ENCODE data around the gene RXFP1.
"Not testable (repeated sequence)": the region's sequence is repeated elsewhere in the genome, so short reads cannot be mapped to it uniquely, and the experiment has no call there.

RXFP1 gene

GRCh38 chr4:158630893-158631292 is 109.2 kb downstream of the RXFP1 start:
- H3K27me3 ChIP-seq (ENCODE audit: control insufficient read depth in 2 of 2, insufficient read depth in 2 of 2, low read length in 2 of 2): no peaks in the 10 kb centered on the region
- H3K36me3 ChIP-seq (ENCODE audit: control insufficient read depth in 2 of 2, insufficient read depth in 2 of 2, low read length in 2 of 2): no peaks in the 10 kb centered on the region
- H3K27ac ChIP-seq (ENCODE audit: low read depth in 2 of 2, low read length in 2 of 2): no peak overlapping the region
- H3K9ac ChIP-seq (ENCODE audit: low read depth in 1 of 2, low read length in 2 of 2): no peak overlapping the region
- H3K9me3 ChIP-seq (ENCODE audit: control insufficient read depth in 2 of 2, low read length in 2 of 2): no peaks in the 10 kb centered on the region
- H3K4me1 ChIP-seq (ENCODE audit: control insufficient read depth in 2 of 2, insufficient read depth in 2 of 2, low read length in 2 of 2): no peaks in the 10 kb centered on the region
- H3K4me3 ChIP-seq (ENCODE audit: low read length in 2 of 2): no peak overlapping the region

- no peaks in the 10 kb centered on the region for H3K36me3 ChIP-seq (ENCODE audit: control insufficient read depth in 2 of 2, insufficient read depth in 2 of 2, low read length in 2 of 2)
- no peaks in the 10 kb centered on the region for H3K9me3 ChIP-seq (ENCODE audit: control insufficient read depth in 2 of 2, low read length in 2 of 2)
- H3K4me3 ChIP-seq (ENCODE audit: low read length in 2 of 2): no peak overlapping the region
- no peaks in the 10 kb centered on the region for H3K27me3 ChIP-seq (ENCODE audit: control insufficient read depth in 2 of 2, insufficient read depth in 2 of 2, low read length in 2 of 2)
- H3K9ac ChIP-seq (ENCODE audit: low read depth in 1 of 2, low read length in 2 of 2): no peak overlapping the region
- H3K4me1 ChIP-seq (ENCODE audit: control insufficient read depth in 2 of 2, insufficient read depth in 2 of 2, low read length in 2 of 2): no peaks in the 10 kb centered on the region
- H3K27ac ChIP-seq (ENCODE audit: low read depth in 2 of 2, low read length in 2 of 2): no peak overlapping the region
These were observed 114.9 kb downstream of the RXFP1 start for GRCh38 chr4:158636619-158637018.

- no peak overlapping the region for H3K27ac ChIP-seq (ENCODE audit: low read depth in 2 of 2, low read length in 2 of 2)
- no peaks in the 10 kb centered on the region for H3K27me3 ChIP-seq (ENCODE audit: control insufficient read depth in 2 of 2, insufficient read depth in 2 of 2, low read length in 2 of 2)
- H3K4me3 ChIP-seq (ENCODE audit: low read length in 2 of 2): no peak overlapping the region
- no peaks in the 10 kb centered on the region for H3K4me1 ChIP-seq (ENCODE audit: control insufficient read depth in 2 of 2, insufficient read depth in 2 of 2, low read length in 2 of 2)
- no peaks in the 10 kb centered on the region for H3K36me3 ChIP-seq (ENCODE audit: control insufficient read depth in 2 of 2, insufficient read depth in 2 of 2, low read length in 2 of 2)
- no peaks in the 10 kb centered on the region for H3K9me3 ChIP-seq (ENCODE audit: control insufficient read depth in 2 of 2, low read length in 2 of 2)
- H3K9ac ChIP-seq (ENCODE audit: low read depth in 1 of 2, low read length in 2 of 2): no peak overlapping the region
These were observed 122.7 kb downstream of the RXFP1 start for GRCh38 chr4:158644356-158644755.

GRCh38 chr4:158644760-158645159 is 123.1 kb downstream of the RXFP1 start:
- H3K36me3 ChIP-seq (ENCODE audit: control insufficient read depth in 2 of 2, insufficient read depth in 2 of 2, low read length in 2 of 2): no peaks in the 10 kb centered on the region
- no peaks in the 10 kb centered on the region for H3K4me1 ChIP-seq (ENCODE audit: control insufficient read depth in 2 of 2, insufficient read depth in 2 of 2, low read length in 2 of 2)
- no peak overlapping the region for H3K4me3 ChIP-seq (ENCODE audit: low read length in 2 of 2)
- no peak overlapping the region for H3K9ac ChIP-seq (ENCODE audit: low read depth in 1 of 2, low read length in 2 of 2)
- no peaks in the 10 kb centered on the region for H3K9me3 ChIP-seq (ENCODE audit: control insufficient read depth in 2 of 2, low read length in 2 of 2)
- no peak overlapping the region for H3K27ac ChIP-seq (ENCODE audit: low read depth in 2 of 2, low read length in 2 of 2)
- no peaks in the 10 kb centered on the region for H3K27me3 ChIP-seq (ENCODE audit: control insufficient read depth in 2 of 2, insufficient read depth in 2 of 2, low read length in 2 of 2)

- Histone ChIP-seq H3K36me3 (ENCODE audit: control insufficient read depth in 2 of 2, insufficient read depth in 2 of 2, low read length in 2 of 2) (no peaks in the 10 kb centered on the region), H3K27ac (ENCODE audit: low read depth in 2 of 2, low read length in 2 of 2) (no peak overlapping the region), H3K4me1 (ENCODE audit: control insufficient read depth in 2 of 2, insufficient read depth in 2 of 2, low read length in 2 of 2) (no peaks in the 10 kb centered on the region), H3K4me3 (ENCODE audit: low read length in 2 of 2) (no peak overlapping the region), H3K9ac (ENCODE audit: low read depth in 1 of 2, low read length in 2 of 2) (no peak overlapping the region), H3K27me3 (ENCODE audit: control insufficient read depth in 2 of 2, insufficient read depth in 2 of 2, low read length in 2 of 2) (no peaks in the 10 kb centered on the region), H3K9me3 (ENCODE audit: control insufficient read depth in 2 of 2, low read length in 2 of 2) (no peaks in the 10 kb centered on the region)
These were observed 127.5 kb downstream of the RXFP1 start for GRCh38 chr4:158649111-158649680.

GRCh38 chr4:158652920-158653319 is 131.2 kb downstream of the RXFP1 start:
- H3K4me3 ChIP-seq (ENCODE audit: low read length in 2 of 2): no peak overlapping the region
- no peaks in the 10 kb centered on the region for H3K27me3 ChIP-seq (ENCODE audit: control insufficient read depth in 2 of 2, insufficient read depth in 2 of 2, low read length in 2 of 2)
- H3K4me1 ChIP-seq (ENCODE audit: control insufficient read depth in 2 of 2, insufficient read depth in 2 of 2, low read length in 2 of 2): no peaks in the 10 kb centered on the region
- H3K9me3 ChIP-seq (ENCODE audit: control insufficient read depth in 2 of 2, low read length in 2 of 2): no peaks in the 10 kb centered on the region
- no peak overlapping the region for H3K9ac ChIP-seq (ENCODE audit: low read depth in 1 of 2, low read length in 2 of 2)
- no peaks in the 10 kb centered on the region for H3K36me3 ChIP-seq (ENCODE audit: control insufficient read depth in 2 of 2, insufficient read depth in 2 of 2, low read length in 2 of 2)
- no peak overlapping the region for H3K27ac ChIP-seq (ENCODE audit: low read depth in 2 of 2, low read length in 2 of 2)

- no peaks in the 10 kb centered on the region for H3K9me3 ChIP-seq (ENCODE audit: control insufficient read depth in 2 of 2, low read length in 2 of 2)
- no peak overlapping the region for H3K9ac ChIP-seq (ENCODE audit: low read depth in 1 of 2, low read length in 2 of 2)
- no peaks in the 10 kb centered on the region for H3K36me3 ChIP-seq (ENCODE audit: control insufficient read depth in 2 of 2, insufficient read depth in 2 of 2, low read length in 2 of 2)
- H3K27ac ChIP-seq (ENCODE audit: low read depth in 2 of 2, low read length in 2 of 2): no peak overlapping the region
- H3K4me3 ChIP-seq (ENCODE audit: low read length in 2 of 2): no peak overlapping the region
- no peaks in the 10 kb centered on the region for H3K4me1 ChIP-seq (ENCODE audit: control insufficient read depth in 2 of 2, insufficient read depth in 2 of 2, low read length in 2 of 2)
- no peaks in the 10 kb centered on the region for H3K27me3 ChIP-seq (ENCODE audit: control insufficient read depth in 2 of 2, insufficient read depth in 2 of 2, low read length in 2 of 2)
These were observed 134.8 kb downstream of the RXFP1 start for GRCh38 chr4:158656439-158656838.

- Histone ChIP-seq H3K9ac (ENCODE audit: low read depth in 1 of 2, low read length in 2 of 2) (no peak overlapping the region), H3K27me3 (ENCODE audit: control insufficient read depth in 2 of 2, insufficient read depth in 2 of 2, low read length in 2 of 2) (no peaks in the 10 kb centered on the region), H3K36me3 (ENCODE audit: control insufficient read depth in 2 of 2, insufficient read depth in 2 of 2, low read length in 2 of 2) (no peaks in the 10 kb centered on the region), H3K4me1 (ENCODE audit: control insufficient read depth in 2 of 2, insufficient read depth in 2 of 2, low read length in 2 of 2) (no peaks in the 10 kb centered on the region), H3K27ac (ENCODE audit: low read depth in 2 of 2, low read length in 2 of 2) (no peak overlapping the region), H3K4me3 (ENCODE audit: low read length in 2 of 2) (no peak overlapping the region), H3K9me3 (ENCODE audit: control insufficient read depth in 2 of 2, low read length in 2 of 2) (no peaks in the 10 kb centered on the region)
These were observed 135.6 kb downstream of the RXFP1 start for GRCh38 chr4:158657291-158657690.

GRCh38 chr4:158663255-158663654 is 141.6 kb downstream of the RXFP1 start:
- not testable (repeated sequence) for H3K4me3 ChIP-seq (ENCODE audit: low read length in 2 of 2); H3K4me1 ChIP-seq (ENCODE audit: control insufficient read depth in 2 of 2, insufficient read depth in 2 of 2, low read length in 2 of 2); H3K9ac ChIP-seq (ENCODE audit: low read depth in 1 of 2, low read length in 2 of 2); H3K27me3 ChIP-seq (ENCODE audit: control insufficient read depth in 2 of 2, insufficient read depth in 2 of 2, low read length in 2 of 2); H3K36me3 ChIP-seq (ENCODE audit: control insufficient read depth in 2 of 2, insufficient read depth in 2 of 2, low read length in 2 of 2); H3K27ac ChIP-seq (ENCODE audit: low read depth in 2 of 2, low read length in 2 of 2); H3K9me3 ChIP-seq (ENCODE audit: control insufficient read depth in 2 of 2, low read length in 2 of 2)

GRCh38 chr4:158663707-158664625 is 142.3 kb downstream of the RXFP1 start:
- H3K9ac ChIP-seq (ENCODE audit: low read depth in 1 of 2, low read length in 2 of 2); H3K36me3 ChIP-seq (ENCODE audit: control insufficient read depth in 2 of 2, insufficient read depth in 2 of 2, low read length in 2 of 2); H3K9me3 ChIP-seq (ENCODE audit: control insufficient read depth in 2 of 2, low read length in 2 of 2); H3K27me3 ChIP-seq (ENCODE audit: control insufficient read depth in 2 of 2, insufficient read depth in 2 of 2, low read length in 2 of 2); H3K27ac ChIP-seq (ENCODE audit: low read depth in 2 of 2, low read length in 2 of 2); H3K4me1 ChIP-seq (ENCODE audit: control insufficient read depth in 2 of 2, insufficient read depth in 2 of 2, low read length in 2 of 2); H3K4me3 ChIP-seq (ENCODE audit: low read length in 2 of 2): not testable (repeated sequence)
